Fibroblast of lung (primary cell): Measurements from ENCODE around the gene GAGE12J.
"Not testable (repeated sequence)": the region's sequence is repeated elsewhere in the genome, so short reads cannot be mapped to it uniquely, and the experiment has no call there.

Source experiments
- EZH2 ChIP-seq: IDR thresholded peaks from 2 replicates; pipeline ENCODE4 v1.5.1; 2012; ENCODE audit warnings: low read length, control low read depth, mild to moderate bottlenecking; ENCODE audit errors: missing control alignments
- TF ChIP-seq, protein P1 (sequence below), 2 donors: IDR thresholded peaks in 1 of 2; conservative IDR thresholded peaks in 1 of 2; 1 replicate in 1 of 2; 2 replicates in 1 of 2; pipeline ENCODE4 v1.5.1; 2011 to 2012; ENCODE audit warnings: low read length in 2 of 2, control low read depth in 1 of 2, inconsistent platforms in 1 of 2, low read depth in 1 of 2, mild to moderate bottlenecking in 1 of 2

DNA sequence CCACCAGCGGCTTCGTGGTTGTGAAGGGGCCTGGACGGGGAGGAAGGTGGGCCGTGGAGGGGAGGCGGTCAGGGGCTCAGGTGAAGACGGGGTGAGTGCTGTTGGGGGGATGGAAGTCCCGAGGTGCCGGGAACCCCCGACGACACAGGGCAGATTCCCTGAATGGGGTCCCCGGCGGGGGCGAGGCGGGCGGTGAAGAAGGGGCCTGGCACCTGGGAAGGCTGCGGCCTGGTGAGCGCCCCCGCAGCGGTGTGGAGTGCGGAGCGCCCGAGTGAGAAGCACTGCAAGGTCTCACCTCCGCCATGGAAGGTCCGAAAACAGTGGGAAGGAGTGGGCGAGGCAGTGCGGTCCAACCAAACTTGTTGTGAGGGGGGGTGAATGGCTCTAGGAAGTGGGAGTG lies 10.0 kb downstream of the GAGE12J start:
- TF ChIP-seq, protein P1, sequence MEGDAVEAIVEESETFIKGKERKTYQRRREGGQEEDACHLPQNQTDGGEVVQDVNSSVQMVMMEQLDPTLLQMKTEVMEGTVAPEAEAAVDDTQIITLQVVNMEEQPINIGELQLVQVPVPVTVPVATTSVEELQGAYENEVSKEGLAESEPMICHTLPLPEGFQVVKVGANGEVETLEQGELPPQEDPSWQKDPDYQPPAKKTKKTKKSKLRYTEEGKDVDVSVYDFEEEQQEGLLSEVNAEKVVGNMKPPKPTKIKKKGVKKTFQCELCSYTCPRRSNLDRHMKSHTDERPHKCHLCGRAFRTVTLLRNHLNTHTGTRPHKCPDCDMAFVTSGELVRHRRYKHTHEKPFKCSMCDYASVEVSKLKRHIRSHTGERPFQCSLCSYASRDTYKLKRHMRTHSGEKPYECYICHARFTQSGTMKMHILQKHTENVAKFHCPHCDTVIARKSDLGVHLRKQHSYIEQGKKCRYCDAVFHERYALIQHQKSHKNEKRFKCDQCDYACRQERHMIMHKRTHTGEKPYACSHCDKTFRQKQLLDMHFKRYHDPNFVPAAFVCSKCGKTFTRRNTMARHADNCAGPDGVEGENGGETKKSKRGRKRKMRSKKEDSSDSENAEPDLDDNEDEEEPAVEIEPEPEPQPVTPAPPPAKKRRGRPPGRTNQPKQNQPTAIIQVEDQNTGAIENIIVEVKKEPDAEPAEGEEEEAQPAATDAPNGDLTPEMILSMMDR (conservative IDR thresholded peaks at IDR 0.05 in 1 of 2, IDR thresholded peaks at IDR 0.05 in 1 of 2; ENCODE audit: low read depth in 1 of 2, low read length in 2 of 2) = not testable (repeated sequence)
- not testable (repeated sequence) for TF ChIP-seq EZH2
